SIG-M5 treated with dmso at 0.1 percent for 504 hours (cell line): ENCODE measurements around the gene MTX3.
A peak's percentile ranks its signal among the peaks of the same experiment; 100 is the strongest.

Source experiments
- DNase-seq: peaks from one replicate; lab custom pipeline; 2025; ENCODE audit not compliant: unreplicated experiment; lab: John Stamatoyannopoulos, UW

The MTX3 gene

DNA sequence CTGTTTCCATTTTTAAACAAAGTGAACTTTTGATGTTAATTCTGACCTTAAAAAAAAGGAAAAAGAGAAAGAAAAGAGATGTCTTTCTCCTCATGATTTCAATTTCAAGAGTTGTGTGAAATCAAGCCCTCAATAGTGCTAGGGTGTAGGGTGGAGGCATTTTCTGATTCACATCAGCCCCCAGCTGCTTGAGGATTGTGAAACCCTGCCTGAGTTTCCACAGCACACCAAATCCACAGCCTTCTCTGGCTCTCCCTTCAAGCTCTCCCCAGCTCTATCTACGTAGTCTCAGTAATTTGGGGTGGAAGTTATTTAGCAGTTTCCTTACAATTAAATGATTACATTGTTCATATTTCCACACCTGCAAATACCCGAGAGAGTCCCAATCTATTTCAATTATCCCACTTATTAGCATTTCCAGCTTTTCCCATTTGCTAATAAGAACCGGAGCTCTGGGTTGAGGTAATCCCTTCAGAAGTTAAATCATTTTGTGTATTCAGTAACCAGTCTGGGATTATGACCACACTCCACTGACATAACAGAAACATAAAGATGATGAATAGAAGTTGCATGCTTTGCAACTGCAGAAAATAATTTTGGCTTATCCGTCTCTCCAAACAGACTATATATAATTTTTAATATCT is 54.9 kb downstream of the MTX3 start:
- peak; percentile 41 for DNase-seq

- no peak for DNase-seq
Observed at GRCh38 chr5:79934681-79935080, 56.4 kb downstream of the MTX3 start.

DNA sequence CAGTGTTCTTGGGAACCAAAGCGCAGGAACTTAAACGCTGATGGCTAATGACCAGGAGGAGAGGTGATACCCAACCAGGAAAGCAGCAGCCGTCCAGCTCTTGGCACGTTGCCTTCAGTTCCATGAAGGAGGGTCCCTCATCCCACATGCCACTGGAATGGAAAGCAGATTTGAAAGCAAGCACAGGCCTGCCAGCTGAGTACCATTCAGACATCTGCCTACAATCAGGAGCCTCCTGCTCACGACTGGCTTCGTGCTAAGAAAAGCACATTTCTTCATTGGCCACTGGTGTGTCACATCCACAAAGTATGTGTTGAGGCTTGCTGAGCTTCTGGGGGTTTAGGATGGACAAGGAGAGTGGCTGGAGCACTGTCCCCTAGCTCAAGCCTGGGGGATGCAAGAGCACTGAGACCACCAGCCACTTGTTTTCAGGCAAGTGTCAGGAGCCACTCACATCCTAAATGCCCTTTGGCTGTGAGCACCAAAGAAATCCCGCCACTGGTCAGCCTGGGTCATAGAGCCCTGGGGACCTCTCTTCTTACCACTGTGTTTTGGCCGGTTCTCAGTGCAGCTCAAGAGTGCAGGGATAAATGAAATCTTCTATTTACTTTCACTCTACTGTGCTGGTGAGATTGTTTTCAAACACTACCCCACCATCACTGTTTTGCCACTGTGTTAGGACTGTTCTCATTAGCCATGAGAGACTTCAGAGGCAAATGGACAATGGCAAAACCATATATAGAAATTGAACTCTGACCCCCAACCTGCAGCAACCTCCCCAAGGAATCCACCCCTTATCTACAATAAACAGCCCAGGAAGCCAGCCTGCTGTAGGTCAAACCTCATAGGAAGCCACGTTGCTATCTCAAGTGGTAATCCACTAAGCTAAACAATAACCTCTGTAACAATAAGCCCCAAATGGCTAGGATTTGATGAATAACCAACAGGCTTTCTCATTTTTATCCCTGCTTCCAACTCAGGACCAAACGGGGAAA is 58.3 kb downstream of the MTX3 start:
- DNase-seq, result no peak

- DNase-seq, result no peak
Observed at GRCh38 chr5:79931866-79932265, 59.2 kb downstream of the MTX3 start.

- DNase-seq, result no peak
Observed at GRCh38 chr5:79931409-79931808, 59.7 kb downstream of the MTX3 start.

DNA sequence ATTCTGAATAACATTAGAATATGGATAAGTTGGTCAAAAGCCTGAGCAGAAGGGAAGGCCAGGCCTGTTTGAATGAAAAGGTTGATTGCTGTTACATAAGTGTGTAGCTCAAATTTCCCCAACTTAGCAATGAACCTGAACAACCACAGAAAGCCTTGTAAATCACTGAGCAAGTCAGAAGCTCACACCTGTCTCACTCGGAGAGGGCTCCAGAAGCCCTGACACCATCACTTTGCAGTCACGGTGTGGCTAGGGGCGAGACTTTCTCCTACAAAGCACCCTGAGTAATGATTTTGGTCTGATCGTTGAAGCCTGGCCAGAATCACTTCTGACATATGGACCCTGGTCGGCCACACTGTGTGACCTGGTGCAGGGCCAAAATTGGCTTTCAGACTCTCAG is 62.0 kb downstream of the MTX3 start:
- DNase-seq, result no peak
